Vagina (tissue), 2 donors: ENCODE data around the gene CRELD1. TPM values are rescaled to one million over a fixed set of nuclear protein-coding genes. Genes with fewer than 3 reads are reported as not detected.

Experiments used
- DNase-seq, 2 donors: peaks; one replicate each; pipeline ENCODE4 v3.0.0-alpha.2; 2017; ENCODE audit errors: extremely low spot score in 2 of 2
- H3K27ac ChIP-seq: fragments of 200-600 bp; sonication (generic); one replicate; pipeline ENCODE4 v1.5.1; 2019
- H3K27me3 ChIP-seq: fragments of 200-600 bp; sonication (generic); one replicate; pipeline ENCODE4 v1.5.1; 2019
- H3K36me3 ChIP-seq, 2 donors: fragments of 200-600 bp; sonication (generic); one replicate each; pipeline ENCODE4 v1.5.1; 2017 to 2019
- H3K4me1 ChIP-seq: fragments of 200-600 bp; sonication (generic); one replicate; pipeline ENCODE4 v1.5.1; 2019
- H3K4me3 ChIP-seq, 2 donors: fragments of 200-600 bp; sonication (generic); 1 replicate in 1 of 2; 2 replicates in 1 of 2; pipeline ENCODE4 v1.5.1; 2016 to 2019
- H3K9me3 ChIP-seq: fragments of 200-600 bp; sonication (generic); one replicate; pipeline ENCODE4 v1.5.1; 2019
- POLR2A ChIP-seq, 2 donors: fragments of 450-650 bp; IDR thresholded peaks; one replicate each; pipeline ENCODE4 v1.6.1; 2017; ENCODE audit warnings: antibody characterized with exemption in 2 of 2, mild to moderate bottlenecking in 2 of 2, moderate library complexity in 2 of 2
- POLR2AphosphoS5 ChIP-seq, 2 donors: sonication (generic); formaldehyde crosslinking; IDR thresholded peaks; one replicate each; pipeline ENCODE4 v1.9.0; 2017; ENCODE audit warnings: antibody characterized with exemption in 2 of 2, mild to moderate bottlenecking in 2 of 2, low read depth in 1 of 2; ENCODE audit not compliant: insufficient read depth in 1 of 2
- intact Hi-C: fragments of 100-400 bp; cut with DNase I; formaldehyde crosslinking; loops from one replicate; pipeline ENCODE4 v1.15.1; 2023
- total RNA-seq: library from RNA; depleted of rRNA; stranded (reverse); fragments of >200 nt; gene quantifications from one replicate; pipeline ENCODE4 v1.2.3, GENCODE V29; 2016
- TF ChIP-seq, protein P1 (sequence below), 3 experiments: fragments of 450-650 bp in 2 of 3; fragments of 200-600 bp in 1 of 3; sonication (generic) in 1 of 3; IDR thresholded peaks; one replicate each; pipeline ENCODE4 v1.5.1; 2017 to 2019; ENCODE audit warnings: antibody characterized with exemption in 3 of 3, mild to moderate bottlenecking in 2 of 3, moderate library complexity in 2 of 3

Gene CRELD1
- total RNA-seq, 1 donor from 2014 or later, result 27.0 TPM

DNA sequence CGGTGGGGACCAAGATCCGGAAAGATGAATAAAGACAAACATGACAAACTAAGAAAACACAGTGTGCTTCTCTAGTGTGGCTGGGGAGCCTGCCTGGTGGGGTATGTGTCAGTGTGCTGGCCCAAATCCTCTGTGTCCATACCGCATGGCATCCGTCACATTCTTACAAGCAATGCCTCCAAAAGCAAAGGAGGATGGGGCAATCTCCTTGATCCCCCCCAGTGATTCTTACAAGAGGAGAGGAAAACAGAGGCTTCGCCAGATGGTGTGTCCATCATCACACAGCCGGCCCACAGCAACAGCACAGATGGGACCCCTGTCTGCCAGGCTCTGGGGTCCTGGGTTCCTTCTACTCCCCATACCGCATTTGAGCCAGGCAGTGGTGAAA lies 17.3 kb upstream of the CRELD1 start:
- peak overlapping the region; percentile 90 for H3K27ac ChIP-seq
- TF ChIP-seq POLR2AphosphoS5 (IDR thresholded peaks at IDR 0.05; ENCODE audit: insufficient read depth in 1 of 2, low read depth in 1 of 2) (no peak), POLR2A (IDR thresholded peaks at IDR 0.05) (no peak)
- TF ChIP-seq, protein P1, sequence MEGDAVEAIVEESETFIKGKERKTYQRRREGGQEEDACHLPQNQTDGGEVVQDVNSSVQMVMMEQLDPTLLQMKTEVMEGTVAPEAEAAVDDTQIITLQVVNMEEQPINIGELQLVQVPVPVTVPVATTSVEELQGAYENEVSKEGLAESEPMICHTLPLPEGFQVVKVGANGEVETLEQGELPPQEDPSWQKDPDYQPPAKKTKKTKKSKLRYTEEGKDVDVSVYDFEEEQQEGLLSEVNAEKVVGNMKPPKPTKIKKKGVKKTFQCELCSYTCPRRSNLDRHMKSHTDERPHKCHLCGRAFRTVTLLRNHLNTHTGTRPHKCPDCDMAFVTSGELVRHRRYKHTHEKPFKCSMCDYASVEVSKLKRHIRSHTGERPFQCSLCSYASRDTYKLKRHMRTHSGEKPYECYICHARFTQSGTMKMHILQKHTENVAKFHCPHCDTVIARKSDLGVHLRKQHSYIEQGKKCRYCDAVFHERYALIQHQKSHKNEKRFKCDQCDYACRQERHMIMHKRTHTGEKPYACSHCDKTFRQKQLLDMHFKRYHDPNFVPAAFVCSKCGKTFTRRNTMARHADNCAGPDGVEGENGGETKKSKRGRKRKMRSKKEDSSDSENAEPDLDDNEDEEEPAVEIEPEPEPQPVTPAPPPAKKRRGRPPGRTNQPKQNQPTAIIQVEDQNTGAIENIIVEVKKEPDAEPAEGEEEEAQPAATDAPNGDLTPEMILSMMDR (IDR thresholded peaks at IDR 0.05), result no peak
- peak overlapping the region; percentile 58 to 76 for H3K4me3 ChIP-seq
- H3K36me3 ChIP-seq, result peaks cover 0 to 7% of the 10 kb centered on the region in 2 donors
- DNase-seq, result no peak
- H3K4me1 ChIP-seq, result peaks cover 61% of the 10 kb centered on the region
- intact Hi-C loops, result loop anchor here (2.0 to 10.0 kb wide), 3 partner anchors 16 to 182 kb away; partner anchors contain the start of genes BRPF1 and CRELD1
- H3K27me3 ChIP-seq, result no peaks in the 10 kb centered on the region
- no peaks in the 10 kb centered on the region for H3K9me3 ChIP-seq

GRCh38 chr3:9916734-9917680 lies 16.6 kb upstream of the CRELD1 start, which contains the start of gene IL17RC:
IL17RC (plus strand) TSS chr3:9917098; CDS start chr3:9917316, 218 bp downstream.
- intact Hi-C loops, result loop anchor here (2.0 to 10.0 kb wide), 3 partner anchors 16 to 182 kb away; partner anchors contain the start of genes BRPF1 and CRELD1
- H3K4me1 ChIP-seq, result peaks cover 61% of the 10 kb centered on the region

GRCh38 chr3:9917820-9918219 lies 15.8 kb upstream of the CRELD1 start:
- no peak for DNase-seq
- Histone ChIP-seq H3K36me3 (peaks cover 0 to 7% of the 10 kb centered on the region in 2 donors), H3K9me3 (no peaks in the 10 kb centered on the region), H3K27ac (peak overlapping the region; percentile 90), H3K27me3 (no peaks in the 10 kb centered on the region), H3K4me1 (peaks cover 52% of the 10 kb centered on the region), H3K4me3 (peak overlapping the region; percentile 58 to 76)
- intact Hi-C loops, result loop anchor here (2.0 to 10.0 kb wide), 3 partner anchors 15 to 183 kb away; partner anchors contain the start of genes BRPF1 and CRELD1
- TF ChIP-seq POLR2A (IDR thresholded peaks at IDR 0.05) (no peak), POLR2AphosphoS5 (IDR thresholded peaks at IDR 0.05; ENCODE audit: insufficient read depth in 1 of 2, low read depth in 1 of 2) (no peak)
- TF ChIP-seq, protein P1 (IDR thresholded peaks at IDR 0.05), result no peak

More at GRCh38 chr3:9916734-9917680, 16.6 kb upstream of the CRELD1 start, which contains the start of gene IL17RC:
- Histone ChIP-seq H3K27ac (peak within 1 kb of the TSS; percentile 90), H3K36me3 (peaks cover 0 to 7% of the 10 kb centered on the region in 2 donors), H3K27me3 (no peaks in the 10 kb centered on the region), H3K9me3 (no peaks in the 10 kb centered on the region), H3K4me3 (peak within 1 kb of the TSS; percentile 58 to 76)
- peak; percentile 98 for DNase-seq
- TF ChIP-seq, protein P1 (IDR thresholded peaks at IDR 0.05), result peak in 1 of 3 experiments; percentile 5
- TF ChIP-seq POLR2A (IDR thresholded peaks at IDR 0.05) (peak in 1 of 2 donors; percentile 71), POLR2AphosphoS5 (IDR thresholded peaks at IDR 0.05; ENCODE audit: insufficient read depth in 1 of 2, low read depth in 1 of 2) (peak; percentile 85 to 96)

- intact Hi-C loops, result loop anchor here (5.0 to 10.0 kb wide), 2 partner anchors 56 to 184 kb away; partner anchors contain the start of gene BRPF1
- Histone ChIP-seq H3K27ac (peak overlapping the region; percentile 90), H3K9me3 (no peaks in the 10 kb centered on the region), H3K4me1 (peaks cover 46% of the 10 kb centered on the region), H3K27me3 (no peaks in the 10 kb centered on the region), H3K4me3 (no peak overlapping the region), H3K36me3 (peaks cover 0 to 7% of the 10 kb centered on the region in 2 donors)
- TF ChIP-seq POLR2AphosphoS5 (IDR thresholded peaks at IDR 0.05; ENCODE audit: insufficient read depth in 1 of 2, low read depth in 1 of 2) (no peak), POLR2A (IDR thresholded peaks at IDR 0.05) (no peak)
- TF ChIP-seq, protein P1 (IDR thresholded peaks at IDR 0.05), result no peak
- no peak for DNase-seq
Measured at GRCh38 chr3:9918261-9919038, 15.2 kb upstream of the CRELD1 start.
